ENCODE data around the gene ZFR.

ZFR gene

GRCh38 chr5:32332966-32333365 is 111.6 kb downstream of the ZFR start:
- no peak for DNase-seq
- Histone ChIP-seq H3K9me3 (ENCODE audit: severe bottlenecking) (peaks cover 9% of the 10 kb centered on the region), H3K36me3 (no peaks in the 10 kb centered on the region), H3K4me3 (ENCODE audit: low read depth, low read length) (no peak overlapping the region), H3K27ac (no peak overlapping the region), H3K27me3 (ENCODE audit: insufficient read depth, low read depth, severe bottlenecking) (no peaks in the 10 kb centered on the region)
- no peak for TF ChIP-seq CTCF (IDR thresholded peaks at IDR 0.05; ENCODE audit: low read depth, low read length)

GRCh38 chr5:32332361-32332760 is 112.2 kb downstream of the ZFR start:
- peaks cover 7% of the 10 kb centered on the region for H3K9me3 ChIP-seq (ENCODE audit: severe bottlenecking)
- no peak for DNase-seq
- TF ChIP-seq CTCF (IDR thresholded peaks at IDR 0.05; ENCODE audit: low read depth, low read length): no peak
- no peak overlapping the region for H3K27ac ChIP-seq
- H3K27me3 ChIP-seq (ENCODE audit: insufficient read depth, low read depth, severe bottlenecking): no peaks in the 10 kb centered on the region
- H3K36me3 ChIP-seq: no peaks in the 10 kb centered on the region
- no peak overlapping the region for H3K4me3 ChIP-seq (ENCODE audit: low read depth, low read length)

- H3K36me3 ChIP-seq: no peaks in the 10 kb centered on the region
- no peak for DNase-seq
- H3K9me3 ChIP-seq (ENCODE audit: severe bottlenecking): peaks cover 3% of the 10 kb centered on the region
- H3K27me3 ChIP-seq (ENCODE audit: insufficient read depth, low read depth, severe bottlenecking): no peaks in the 10 kb centered on the region
- TF ChIP-seq CTCF (IDR thresholded peaks at IDR 0.05; ENCODE audit: low read depth, low read length): no peak
- no peak overlapping the region for H3K4me3 ChIP-seq (ENCODE audit: low read depth, low read length)
- H3K27ac ChIP-seq: no peak overlapping the region
Measured at GRCh38 chr5:32331935-32332274, 112.6 kb downstream of the ZFR start.

GRCh38 chr5:32331217-32331934 is 113.2 kb downstream of the ZFR start:
- TF ChIP-seq CTCF (IDR thresholded peaks at IDR 0.05; ENCODE audit: low read depth, low read length): no peak
- H3K9me3 ChIP-seq (ENCODE audit: severe bottlenecking): peaks cover 3% of the 10 kb centered on the region
- no peaks in the 10 kb centered on the region for H3K36me3 ChIP-seq
- DNase-seq: no peak
- no peaks in the 10 kb centered on the region for H3K27me3 ChIP-seq (ENCODE audit: insufficient read depth, low read depth, severe bottlenecking)
- H3K27ac ChIP-seq: no peak overlapping the region
- no peak overlapping the region for H3K4me3 ChIP-seq (ENCODE audit: low read depth, low read length)

- TF ChIP-seq CTCF (IDR thresholded peaks at IDR 0.05; ENCODE audit: low read depth, low read length): no peak
- H3K27me3 ChIP-seq (ENCODE audit: insufficient read depth, low read depth, severe bottlenecking): no peaks in the 10 kb centered on the region
- H3K9me3 ChIP-seq (ENCODE audit: severe bottlenecking): peaks cover 3% of the 10 kb centered on the region
- H3K36me3 ChIP-seq: no peaks in the 10 kb centered on the region
- no peak for DNase-seq
- H3K27ac ChIP-seq: no peak overlapping the region
- no peak overlapping the region for H3K4me3 ChIP-seq (ENCODE audit: low read depth, low read length)
Measured at GRCh38 chr5:32330126-32330971, 114.2 kb downstream of the ZFR start.

Data from WERI-Rb-1 (cell line).